Neural cell (in vitro differentiated cells): ENCODE results near the gene NSFL1C. TPM values are rescaled to one million over a fixed set of nuclear protein-coding genes. Genes with fewer than 3 reads are reported as not detected.

Source experiments
- H2AFZ ChIP-seq: fragments of 200-600, 300-800 bp; sonication (generic), shearing (Covaris generic); 2 replicates; pipeline ENCODE4 v1.6.0; 2014; ENCODE audit warnings: low read depth, mild to moderate bottlenecking, antibody characterized with exemption, low read length, moderate library complexity
- H3F3A ChIP-seq: fragments of 200-600 bp; shearing (Covaris generic); 2 replicates; pipeline ENCODE4 v1.6.1; 2016; ENCODE audit warnings: mild to moderate bottlenecking, moderate library complexity, mixed read lengths, antibody characterized with exemption, low read length; ENCODE audit not compliant: insufficient read depth, poor library complexity, severe bottlenecking
- H3K27ac ChIP-seq: fragments of 200-600, 300-800 bp; sonication (generic), shearing (Covaris generic); 2 replicates; pipeline ENCODE4 v1.5.1; 2014; ENCODE audit warnings: mild to moderate bottlenecking, low read length, moderate library complexity
- H3K27me3 ChIP-seq: fragments of 300-800, 200-600 bp; sonication (generic), shearing (Covaris generic); 2 replicates; pipeline ENCODE4 v1.6.0; 2014; ENCODE audit warnings: mild to moderate bottlenecking, low read depth, low read length, moderate library complexity; ENCODE audit not compliant: insufficient read depth
- H3K36me3 ChIP-seq: fragments of 300-800, 200-600 bp; sonication (generic), shearing (Covaris generic); 2 replicates; pipeline ENCODE4 v1.5.1; 2014; ENCODE audit warnings: mild to moderate bottlenecking, antibody characterized with exemption, low read length, moderate library complexity; ENCODE audit not compliant: insufficient read depth
- H3K4me2 ChIP-seq: fragments of 300-800, 200-600 bp; sonication (generic), shearing (Covaris generic); 2 replicates; pipeline ENCODE4 v1.6.0; 2014; ENCODE audit warnings: mild to moderate bottlenecking, low read length
- H3K4me3 ChIP-seq: fragments of 300-800, 200-600 bp; sonication (generic), shearing (Covaris generic); 2 replicates; pipeline ENCODE4 v1.5.1; 2014; ENCODE audit warnings: mild to moderate bottlenecking, low read length, moderate library complexity
- H3K79me2 ChIP-seq: fragments of 200-600 bp; shearing (Covaris generic); replicated peaks from 2 replicates; pipeline ENCODE4 v1.6.0; 2014; ENCODE audit warnings: mild to moderate bottlenecking, low read length, moderate library complexity; ENCODE audit not compliant: insufficient read depth
- H3K9ac ChIP-seq: fragments of 300-800, 200-600 bp; sonication (generic), shearing (Covaris generic); 2 replicates; pipeline ENCODE4 v1.6.1; 2016; ENCODE audit warnings: mild to moderate bottlenecking, low read length, mixed read lengths
- H3K9me2 ChIP-seq: fragments of 200-600 bp; shearing (Covaris generic); 2 replicates; pipeline ENCODE4 v1.6.1; 2016; ENCODE audit warnings: mild to moderate bottlenecking, low read length, mixed read lengths; ENCODE audit not compliant: insufficient read depth
- H3K9me3 ChIP-seq: fragments of 200-600, 300-800 bp; sonication (generic), shearing (Covaris generic); 2 replicates; pipeline ENCODE4 v1.6.1; 2016; ENCODE audit warnings: mild to moderate bottlenecking, mixed run types, low read length, moderate library complexity, mixed read lengths
- H4K20me1 ChIP-seq: fragments of 200-600 bp; shearing (Covaris generic); 2 replicates; pipeline ENCODE4 v1.6.1; 2016; ENCODE audit warnings: mild to moderate bottlenecking, mixed run types; ENCODE audit not compliant: insufficient read depth
- CTCF ChIP-seq: fragments of 450-650 bp; IDR thresholded peaks from 2 replicates; pipeline ENCODE4 v1.5.1; 2014; ENCODE audit warnings: antibody characterized with exemption, mild to moderate bottlenecking, moderate library complexity; ENCODE audit not compliant: poor library complexity, severe bottlenecking
- EP300 ChIP-seq: fragments of 450-650 bp; conservative IDR thresholded peaks from 2 replicates; pipeline ENCODE4 v1.6.1; 2014; ENCODE audit warnings: antibody characterized with exemption, mild to moderate bottlenecking, moderate library complexity; ENCODE audit not compliant: poor library complexity, severe bottlenecking
- EZH2 ChIP-seq: fragments of 200-600, 300-800 bp; shearing (Covaris generic), sonication (generic); IDR thresholded peaks from 2 replicates; pipeline ENCODE4 v1.6.1; 2014; ENCODE audit warnings: antibody characterized with exemption, low read length, borderline replicate concordance, mild to moderate bottlenecking; ENCODE audit not compliant: insufficient read depth, poor library complexity, severe bottlenecking
- MXI1 ChIP-seq: fragments of 450-650 bp; conservative IDR thresholded peaks from 2 replicates; pipeline ENCODE4 v1.6.1; 2014; ENCODE audit warnings: antibody characterized with exemption, mild to moderate bottlenecking; ENCODE audit not compliant: poor library complexity, severe bottlenecking
- POLR2AphosphoS5 ChIP-seq: IDR thresholded peaks from 2 replicates; pipeline ENCODE4 v1.6.1; 2012
- RAD21 ChIP-seq: fragments of 450-650 bp; conservative IDR thresholded peaks from 2 replicates; pipeline ENCODE4 v1.6.1; 2014; ENCODE audit warnings: antibody characterized with exemption, mild to moderate bottlenecking, moderate library complexity
- REST ChIP-seq: IDR thresholded peaks from 2 replicates; pipeline ENCODE4 v1.6.1; 2012; ENCODE audit warnings: borderline replicate concordance
- SMC3 ChIP-seq: fragments of 450-650 bp; conservative IDR thresholded peaks from 2 replicates; pipeline ENCODE4 v1.6.1; 2014; ENCODE audit warnings: antibody characterized with exemption, mild to moderate bottlenecking, moderate library complexity; ENCODE audit not compliant: poor library complexity
- TAF1 ChIP-seq: IDR thresholded peaks from 2 replicates; pipeline ENCODE4 v1.6.1; 2012; ENCODE audit warnings: low read depth
- polyA minus RNA-seq: library from RNA; depleted of rRNA, polyadenylated mRNA; stranded (reverse); fragments of >200 nt; gene quantifications from 2 replicates; pipeline ENCODE4 v1.2.3, GENCODE V29; 2014
- polyA plus RNA-seq: library from polyadenylated mRNA; depleted of rRNA; stranded (reverse); fragments of >200 nt; gene quantifications from 2 replicates; pipeline ENCODE4 v1.2.3, GENCODE V29; 2014

The NSFL1C gene
- polyA plus RNA-seq (48.7 and 58.0 TPM in 2 replicates), polyA minus RNA-seq (38.2 and 43.6 TPM in 2 replicates)

GRCh38 chr20:1466211-1467081, at the start of gene NSFL1C:
NSFL1C (minus strand) TSS chr20:1466849; CDS start chr20:1466824, 25 bp downstream.
- Histone ChIP-seq H3K9me3 (no peaks in the 10 kb centered on the region), H3K36me3 (no peaks in the 10 kb centered on the region), H3K4me2 (peak within 1 kb of the TSS; percentile 64), H4K20me1 (no peaks in the 10 kb centered on the region), H2AFZ (peak within 1 kb of the TSS; percentile 60), H3K79me2 (peaks cover 18% of the 10 kb centered on the region), H3K27me3 (no peaks in the 10 kb centered on the region), H3F3A (no peaks in the 10 kb centered on the region), H3K4me3 (peak within 1 kb of the TSS; percentile 97), H3K9me2 (no peaks in the 10 kb centered on the region), H3K27ac (peak within 1 kb of the TSS; percentile 74), H3K9ac (peak within 1 kb of the TSS; percentile 90)
- TF ChIP-seq RAD21 (peak; percentile 71), REST (peak; percentile 96), TAF1 (peak; percentile 98), EP300 (peak; percentile 79), SMC3 (peak; percentile 82), CTCF (peak; percentile 98), MXI1 (peak; percentile 89), POLR2AphosphoS5 (peak; percentile 95), EZH2 (no peak)

GRCh38 chr20:1513801-1514200, 47.2 kb upstream of the NSFL1C start:
- Histone ChIP-seq H3K27me3 (no peaks in the 10 kb centered on the region), H3K9ac (no peak overlapping the region), H4K20me1 (no peaks in the 10 kb centered on the region), H3K9me2 (no peaks in the 10 kb centered on the region), H3K36me3 (no peaks in the 10 kb centered on the region), H3K79me2 (no peaks in the 10 kb centered on the region), H3K9me3 (no peaks in the 10 kb centered on the region), H2AFZ (no peak overlapping the region), H3K27ac (no peak overlapping the region), H3F3A (no peaks in the 10 kb centered on the region), H3K4me3 (no peak overlapping the region), H3K4me2 (no peak overlapping the region)
- TF ChIP-seq RAD21 (no peak), REST (no peak), POLR2AphosphoS5 (no peak)
